Neural progenitor cell (in vitro differentiated cells): Measurements from ENCODE around the gene CALN1.

Experiments used
- EZH2phosphoT487 ChIP-seq: fragments of 200-600 bp; sonication (generic); IDR thresholded peaks from 2 replicates; pipeline ENCODE4 v1.6.1; 2017; ENCODE audit warnings: antibody characterized with exemption
- TF ChIP-seq, protein P1 (sequence below): fragments of 200-600 bp; sonication (generic); IDR thresholded peaks from 2 replicates; pipeline ENCODE4 v1.5.1; 2017; ENCODE audit warnings: antibody characterized with exemption, mild to moderate bottlenecking

DNA sequence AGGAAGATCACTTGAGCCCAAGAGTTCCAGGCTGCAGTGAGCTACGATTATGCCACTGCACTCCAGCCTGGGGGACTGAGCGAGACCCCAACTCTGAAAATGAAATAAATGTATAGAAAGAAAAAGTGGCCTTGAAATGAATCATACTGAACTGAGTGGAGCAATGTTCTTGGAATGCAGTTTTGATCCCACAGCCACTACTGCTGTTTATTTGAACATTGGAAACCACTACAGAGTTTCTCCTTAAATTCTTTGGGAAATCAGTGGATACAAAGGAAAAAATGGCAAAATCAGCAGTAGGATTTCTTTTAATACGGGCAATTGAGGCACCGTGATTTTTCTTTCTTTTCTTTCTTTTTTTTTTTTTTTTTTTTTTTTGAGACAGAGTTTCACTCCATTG is 642.8 kb downstream of the CALN1 start:
- TF ChIP-seq, protein P1, sequence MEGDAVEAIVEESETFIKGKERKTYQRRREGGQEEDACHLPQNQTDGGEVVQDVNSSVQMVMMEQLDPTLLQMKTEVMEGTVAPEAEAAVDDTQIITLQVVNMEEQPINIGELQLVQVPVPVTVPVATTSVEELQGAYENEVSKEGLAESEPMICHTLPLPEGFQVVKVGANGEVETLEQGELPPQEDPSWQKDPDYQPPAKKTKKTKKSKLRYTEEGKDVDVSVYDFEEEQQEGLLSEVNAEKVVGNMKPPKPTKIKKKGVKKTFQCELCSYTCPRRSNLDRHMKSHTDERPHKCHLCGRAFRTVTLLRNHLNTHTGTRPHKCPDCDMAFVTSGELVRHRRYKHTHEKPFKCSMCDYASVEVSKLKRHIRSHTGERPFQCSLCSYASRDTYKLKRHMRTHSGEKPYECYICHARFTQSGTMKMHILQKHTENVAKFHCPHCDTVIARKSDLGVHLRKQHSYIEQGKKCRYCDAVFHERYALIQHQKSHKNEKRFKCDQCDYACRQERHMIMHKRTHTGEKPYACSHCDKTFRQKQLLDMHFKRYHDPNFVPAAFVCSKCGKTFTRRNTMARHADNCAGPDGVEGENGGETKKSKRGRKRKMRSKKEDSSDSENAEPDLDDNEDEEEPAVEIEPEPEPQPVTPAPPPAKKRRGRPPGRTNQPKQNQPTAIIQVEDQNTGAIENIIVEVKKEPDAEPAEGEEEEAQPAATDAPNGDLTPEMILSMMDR, result no peak
- TF ChIP-seq EZH2phosphoT487, result no peak
